ENCODE results near the gene KIF4B. TPM values are rescaled to one million over a fixed set of nuclear protein-coding genes. Genes with fewer than 3 reads are reported as not detected.
"Not testable (repeated sequence)": the region's sequence is repeated elsewhere in the genome, so short reads cannot be mapped to it uniquely, and the experiment has no call there.

The KIF4B gene
- total RNA-seq, 4 donors from 2014 or later = not detected

DNA sequence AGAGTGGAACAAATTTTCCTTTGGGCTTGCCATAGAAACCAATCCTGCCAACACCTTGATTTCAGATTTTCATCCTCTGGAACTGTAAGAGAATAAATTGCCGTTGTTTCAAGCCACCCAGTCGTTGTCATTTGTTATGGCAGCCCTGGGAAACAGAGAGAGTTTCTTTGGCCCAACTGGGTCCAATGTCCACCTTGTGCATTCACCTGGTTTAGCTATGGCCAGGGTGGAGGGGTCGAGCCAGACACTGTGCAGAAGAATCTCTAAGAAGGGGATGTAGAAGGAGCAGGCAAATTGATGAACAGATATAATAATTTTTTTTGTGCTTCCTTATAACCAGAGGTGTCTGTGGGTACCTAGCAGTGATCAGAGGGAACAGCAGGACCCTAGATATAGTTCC is 9.8 kb downstream of the KIF4B start:
- WGBS, 2 donors = 67 to 74% methylated on average over 3 of the region's 3 CpGs
- H3K27me3 ChIP-seq = no peaks in the 10 kb centered on the region
- H3K36me3 ChIP-seq = no peaks in the 10 kb centered on the region
- TF ChIP-seq CTCF (IDR thresholded peaks at IDR 0.05) (no peak), POLR2A (IDR thresholded peaks at IDR 0.05) (no peak)
- no peaks in the 10 kb centered on the region for H3K4me1 ChIP-seq
- H3K4me3 ChIP-seq (replicated peaks in 1 of 3) = no peak overlapping the region
- no peak overlapping the region for H3K27ac ChIP-seq
- intact Hi-C loops (cut with DNase I) = no loop called here
- no peaks in the 10 kb centered on the region for H3K9me3 ChIP-seq
- no peak for DNase-seq

DNA sequence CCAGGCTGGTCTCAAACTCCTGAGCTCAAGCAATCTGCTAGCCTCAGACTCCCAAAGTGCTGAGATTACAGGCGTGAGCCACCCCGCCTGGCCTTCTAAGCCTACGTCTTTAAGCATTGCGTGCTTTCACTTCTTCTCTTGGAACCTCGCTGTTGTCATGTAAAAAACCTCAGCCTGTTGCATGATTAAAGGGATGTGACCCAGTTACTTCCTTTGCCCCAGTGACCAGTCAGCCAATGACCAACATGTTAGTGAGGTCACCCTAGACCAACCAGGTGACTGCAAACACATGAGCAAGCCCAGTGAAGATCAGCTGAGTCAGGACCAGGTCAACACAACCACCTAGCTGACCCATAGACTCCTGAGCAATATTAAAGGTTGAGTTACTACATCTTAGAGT is 10.5 kb downstream of the KIF4B start:
- Histone ChIP-seq H3K27me3 (no peaks in the 10 kb centered on the region), H3K27ac (no peak overlapping the region), H3K4me3 (replicated peaks in 1 of 3) (no peak overlapping the region), H3K4me1 (no peaks in the 10 kb centered on the region), H3K9me3 (no peaks in the 10 kb centered on the region), H3K36me3 (no peaks in the 10 kb centered on the region)
- no peak for DNase-seq
- TF ChIP-seq POLR2A (IDR thresholded peaks at IDR 0.05) (no peak), CTCF (IDR thresholded peaks at IDR 0.05) (no peak)
- intact Hi-C loops (cut with DNase I) = no loop called here
- 88% methylated on average over 5 of the region's 5 CpGs for WGBS, 2 donors

DNA sequence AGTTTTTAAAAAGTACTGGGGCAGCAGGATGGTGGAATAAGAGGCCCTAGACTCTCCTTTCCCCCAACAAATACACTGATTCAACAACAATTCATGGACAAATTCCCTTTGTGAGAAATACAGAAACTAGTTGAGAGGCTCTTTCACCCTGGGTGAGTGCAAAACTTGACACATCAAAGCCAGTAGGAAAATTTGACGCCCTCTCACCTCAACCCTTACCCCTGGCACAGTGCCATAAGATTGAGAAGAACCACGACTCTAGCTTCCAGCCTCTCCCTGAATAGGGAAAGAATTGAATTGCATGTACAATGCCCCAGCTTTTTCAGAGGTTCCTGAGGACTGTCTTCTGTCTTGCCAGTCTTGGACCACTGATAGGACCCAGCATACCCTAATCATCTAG is 12.3 kb downstream of the KIF4B start:
- Histone ChIP-seq H3K4me1 (no peaks in the 10 kb centered on the region), H3K4me3 (replicated peaks in 1 of 3) (no peak overlapping the region), H3K9me3 (no peaks in the 10 kb centered on the region), H3K27ac (no peak overlapping the region), H3K27me3 (no peaks in the 10 kb centered on the region), H3K36me3 (no peaks in the 10 kb centered on the region)
- WGBS, 2 donors = 45 to 47% methylated on average over 2 of the region's 2 CpGs
- TF ChIP-seq POLR2A (IDR thresholded peaks at IDR 0.05) (no peak), CTCF (IDR thresholded peaks at IDR 0.05) (no peak)
- intact Hi-C loops (cut with DNase I) = no loop called here
- DNase-seq = no peak

- no peaks in the 10 kb centered on the region for H3K9me3 ChIP-seq
- intact Hi-C loops (cut with DNase I) = no loop called here
- no peaks in the 10 kb centered on the region for H3K4me1 ChIP-seq
- WGBS, 2 donors = 9 to 17% methylated on average over 1 of the region's 1 CpG
- TF ChIP-seq POLR2A (IDR thresholded peaks at IDR 0.05) (no peak), CTCF (IDR thresholded peaks at IDR 0.05) (no peak)
- no peaks in the 10 kb centered on the region for H3K36me3 ChIP-seq
- no peak for DNase-seq
- H3K27ac ChIP-seq = no peak overlapping the region
- H3K4me3 ChIP-seq (replicated peaks in 1 of 3) = no peak overlapping the region
- H3K27me3 ChIP-seq = no peaks in the 10 kb centered on the region
These were observed 14.6 kb downstream of the KIF4B start for GRCh38 chr5:155027993-155028629.

DNA sequence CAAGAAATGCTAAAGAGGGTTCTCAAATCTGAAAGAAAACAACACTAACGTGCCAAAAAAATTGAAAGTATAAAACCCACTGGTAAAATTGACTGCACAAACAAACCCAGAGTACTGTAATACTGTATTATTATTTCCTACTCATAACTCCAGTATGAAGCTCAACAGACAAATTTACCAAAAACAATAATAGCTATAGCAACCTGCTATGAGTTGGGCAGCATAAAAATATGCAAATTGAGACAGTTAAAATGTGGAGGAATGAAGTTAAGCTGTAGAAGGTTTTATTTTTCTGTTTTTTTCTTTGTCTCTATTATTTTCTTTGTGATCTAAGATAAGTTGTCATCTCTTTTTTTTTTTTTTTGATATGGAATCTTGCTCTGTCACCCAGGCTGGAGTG is 15.7 kb downstream of the KIF4B start:
- no peaks in the 10 kb centered on the region for H3K27me3 ChIP-seq
- H3K36me3 ChIP-seq = no peaks in the 10 kb centered on the region
- H3K4me3 ChIP-seq (replicated peaks in 1 of 3) = no peak overlapping the region
- no peak overlapping the region for H3K27ac ChIP-seq
- DNase-seq = no peak
- TF ChIP-seq CTCF (IDR thresholded peaks at IDR 0.05) (no peak), POLR2A (IDR thresholded peaks at IDR 0.05) (no peak)
- intact Hi-C loops (cut with DNase I) = no loop called here
- no peaks in the 10 kb centered on the region for H3K9me3 ChIP-seq
- H3K4me1 ChIP-seq = no peaks in the 10 kb centered on the region
- WGBS, 2 donors = 65 to 75% methylated on average over 1 of the region's 1 CpG

DNA sequence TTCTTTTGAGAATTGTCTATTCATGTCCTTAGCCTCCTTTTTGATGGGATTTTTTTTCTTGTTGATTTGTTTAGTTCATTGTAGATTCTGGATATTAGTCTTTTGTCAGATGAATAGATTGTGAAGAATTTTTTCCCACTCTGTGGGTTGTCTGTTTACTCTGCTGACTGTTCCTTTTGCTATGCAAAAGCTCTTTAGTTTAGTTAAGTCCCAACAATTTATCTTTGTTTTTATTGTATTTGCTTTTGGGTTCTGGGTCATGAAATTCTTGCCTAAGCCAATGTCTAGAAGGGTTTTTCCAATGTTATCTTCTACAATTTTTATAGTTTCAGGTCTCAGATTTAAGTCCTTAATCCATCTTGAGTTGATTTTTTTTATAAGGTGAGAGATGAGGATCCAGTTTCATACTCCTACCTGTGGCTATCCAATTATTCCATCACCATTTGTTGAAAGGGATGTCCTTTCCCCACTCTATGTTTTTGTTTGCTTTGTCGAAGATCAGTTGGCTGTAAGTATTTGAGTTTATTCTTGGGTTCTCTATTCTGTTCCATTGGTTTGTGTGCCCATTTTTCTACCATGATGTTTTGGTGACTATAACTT is 20.7 kb downstream of the KIF4B start:
- H3K4me3 ChIP-seq (replicated peaks in 1 of 3); intact Hi-C loops (cut with DNase I); H3K27me3 ChIP-seq; H3K9me3 ChIP-seq; H3K4me1 ChIP-seq; H3K27ac ChIP-seq; H3K36me3 ChIP-seq; DNase-seq: not testable (repeated sequence)
- 88 to 98% methylated on average over 1 of the region's 1 CpG for WGBS, 2 donors

GRCh38 chr5:155035087-155035486 is 21.5 kb downstream of the KIF4B start:
- H3K4me1 ChIP-seq; intact Hi-C loops (cut with DNase I); H3K27ac ChIP-seq; DNase-seq; H3K36me3 ChIP-seq; H3K9me3 ChIP-seq; H3K4me3 ChIP-seq (replicated peaks in 1 of 3); H3K27me3 ChIP-seq: not testable (repeated sequence)
- WGBS, 2 donors = 56 to 59% methylated on average over 2 of the region's 2 CpGs
